Measurements from ENCODE around the gene GABBR1.

Gene GABBR1

DNA sequence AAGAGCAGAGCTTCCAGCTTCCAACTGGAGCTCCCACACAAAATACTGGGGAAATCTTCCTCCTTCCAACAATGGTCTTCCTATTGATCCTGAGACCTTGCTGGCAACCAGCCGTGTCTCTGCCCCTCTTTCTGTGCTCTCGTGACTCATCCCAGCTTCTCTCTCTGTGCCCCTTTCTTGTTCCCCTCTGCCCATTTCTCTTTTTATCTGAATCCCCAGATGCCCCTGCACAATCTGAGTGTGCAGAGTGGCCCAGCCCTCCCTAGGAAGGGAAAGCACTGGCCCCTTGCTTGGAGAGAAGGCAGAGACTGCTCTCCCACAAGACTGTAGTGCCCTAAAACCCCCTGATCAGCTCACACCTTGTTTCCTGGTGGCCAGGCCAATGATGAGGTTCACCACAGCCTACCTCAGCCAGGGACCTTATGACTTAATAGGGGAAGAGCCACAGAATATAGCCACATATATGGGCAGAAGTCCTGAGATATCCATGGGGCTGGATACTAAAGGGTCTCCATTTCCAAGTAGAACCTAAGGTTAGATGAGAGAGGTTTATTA lies 122.2 kb downstream of the GABBR1 start:
- no peak for DNase-seq (ENCODE audit: low read depth)
- TF ChIP-seq, protein P1, sequence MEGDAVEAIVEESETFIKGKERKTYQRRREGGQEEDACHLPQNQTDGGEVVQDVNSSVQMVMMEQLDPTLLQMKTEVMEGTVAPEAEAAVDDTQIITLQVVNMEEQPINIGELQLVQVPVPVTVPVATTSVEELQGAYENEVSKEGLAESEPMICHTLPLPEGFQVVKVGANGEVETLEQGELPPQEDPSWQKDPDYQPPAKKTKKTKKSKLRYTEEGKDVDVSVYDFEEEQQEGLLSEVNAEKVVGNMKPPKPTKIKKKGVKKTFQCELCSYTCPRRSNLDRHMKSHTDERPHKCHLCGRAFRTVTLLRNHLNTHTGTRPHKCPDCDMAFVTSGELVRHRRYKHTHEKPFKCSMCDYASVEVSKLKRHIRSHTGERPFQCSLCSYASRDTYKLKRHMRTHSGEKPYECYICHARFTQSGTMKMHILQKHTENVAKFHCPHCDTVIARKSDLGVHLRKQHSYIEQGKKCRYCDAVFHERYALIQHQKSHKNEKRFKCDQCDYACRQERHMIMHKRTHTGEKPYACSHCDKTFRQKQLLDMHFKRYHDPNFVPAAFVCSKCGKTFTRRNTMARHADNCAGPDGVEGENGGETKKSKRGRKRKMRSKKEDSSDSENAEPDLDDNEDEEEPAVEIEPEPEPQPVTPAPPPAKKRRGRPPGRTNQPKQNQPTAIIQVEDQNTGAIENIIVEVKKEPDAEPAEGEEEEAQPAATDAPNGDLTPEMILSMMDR (conservative IDR thresholded peaks at IDR 0.05; ENCODE audit: low read depth, low read length): no peak
- no peak overlapping the region for H3K4me3 ChIP-seq (ENCODE audit: low read length)

DNA sequence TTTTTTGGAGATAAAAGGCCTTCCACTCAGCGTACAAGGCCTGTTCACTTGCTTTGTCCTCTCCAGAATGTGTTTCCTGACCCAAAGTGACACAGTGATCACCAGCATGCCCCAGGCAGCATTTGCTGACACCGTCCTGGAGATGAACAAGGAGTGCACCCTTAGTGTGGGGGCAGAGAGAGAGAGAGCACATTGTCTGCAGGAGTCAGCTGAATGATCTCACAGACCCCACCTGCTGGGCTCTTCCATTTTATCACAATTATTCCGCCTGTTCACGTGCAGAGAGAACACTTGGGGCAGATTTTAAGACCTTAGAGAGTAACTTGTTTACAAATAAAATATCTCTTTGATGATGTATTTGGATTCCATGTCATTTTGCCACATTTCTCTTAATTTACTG lies 122.8 kb downstream of the GABBR1 start:
- DNase-seq (ENCODE audit: low read depth): no peak
- no peak overlapping the region for H3K4me3 ChIP-seq (ENCODE audit: low read length)
- TF ChIP-seq, protein P1 (conservative IDR thresholded peaks at IDR 0.05; ENCODE audit: low read depth, low read length): no peak
